Femur (tissue), 1 donor: Measurements from ENCODE around the gene LIPG.
A peak's percentile ranks its signal among the peaks of the same experiment; 100 is the strongest.

Experiments
- DNase-seq: peaks from one replicate; pipeline ENCODE4 v3.0.0-alpha.2; 2017

The LIPG gene

DNA sequence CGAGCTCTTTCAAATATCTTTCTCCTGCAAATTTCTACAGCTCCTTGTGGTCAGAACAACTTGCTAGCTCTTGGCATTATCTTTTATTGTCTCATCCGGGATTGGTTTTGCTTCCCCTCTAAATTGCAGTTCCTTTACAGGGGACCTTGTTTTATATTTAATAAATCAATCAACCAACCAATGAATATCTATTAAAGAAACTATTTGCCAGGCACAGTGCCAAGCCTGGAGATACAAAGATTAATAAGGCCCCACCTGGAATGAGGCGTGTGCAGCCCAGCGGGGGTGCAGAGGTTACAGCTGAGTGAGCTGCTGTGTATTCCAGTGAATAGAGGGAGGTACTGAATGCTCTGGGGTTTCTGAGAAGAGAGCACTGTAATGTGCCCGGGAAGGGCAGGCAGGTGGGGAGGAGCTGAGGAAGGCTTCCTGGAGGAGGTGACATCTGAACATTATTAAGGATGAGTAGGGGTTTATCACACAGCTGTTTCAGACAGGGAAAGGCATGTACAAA is 51.8 kb downstream of the LIPG start:
- no peak for DNase-seq

DNA sequence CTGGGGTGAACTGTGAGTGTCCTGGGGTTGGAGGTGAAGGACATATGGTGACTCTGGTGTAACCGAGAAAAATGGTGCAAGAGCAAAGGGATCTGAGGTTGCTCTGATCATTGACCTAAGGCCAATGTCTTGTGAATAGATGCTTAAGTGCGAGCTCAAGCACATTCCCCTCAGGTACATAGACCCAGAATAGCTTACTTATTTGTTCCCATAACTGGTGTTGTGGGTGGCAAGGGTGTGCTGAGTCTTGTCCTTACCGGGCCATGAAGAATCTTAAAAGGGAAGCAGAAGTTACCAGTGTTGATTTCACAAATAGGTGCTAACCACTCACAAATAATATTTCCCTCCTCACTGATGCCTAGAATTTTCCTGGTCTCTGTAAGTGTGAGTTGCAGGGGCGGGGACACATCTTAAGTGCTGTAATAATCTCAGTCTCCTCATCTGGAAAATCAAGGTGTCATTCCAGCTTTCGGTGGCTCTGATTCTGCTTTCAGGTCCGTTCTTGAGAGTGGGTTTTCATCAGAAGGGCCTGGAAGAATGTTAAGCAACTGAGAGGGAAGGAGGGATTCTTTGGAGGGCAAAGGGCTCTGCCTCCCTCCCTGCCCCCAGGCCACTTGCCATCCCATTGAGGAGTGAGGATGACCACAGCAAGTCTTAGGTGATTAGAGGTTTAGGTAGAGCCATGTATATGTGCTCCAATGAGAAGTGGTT is 54.9 kb downstream of the LIPG start:
- no peak for DNase-seq

DNA sequence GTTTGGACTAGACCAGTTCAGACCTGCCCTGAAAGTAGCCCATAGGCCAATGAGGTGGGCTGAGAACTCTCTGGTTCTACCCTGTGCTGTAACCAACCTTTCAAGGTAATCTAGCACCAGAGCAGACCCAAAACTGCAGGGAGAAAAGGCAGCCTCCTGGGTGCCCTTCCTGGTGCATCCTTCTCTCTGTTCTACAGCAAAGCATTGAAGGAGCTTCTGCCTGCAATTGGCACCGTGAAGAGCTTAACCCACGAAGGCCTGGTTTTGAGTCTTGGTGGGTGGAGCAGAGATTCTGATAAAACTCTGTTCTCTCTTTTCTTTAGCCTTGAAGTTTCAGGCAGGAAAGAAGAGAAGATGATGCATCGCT is 55.5 kb downstream of the LIPG start:
- no peak for DNase-seq

DNA sequence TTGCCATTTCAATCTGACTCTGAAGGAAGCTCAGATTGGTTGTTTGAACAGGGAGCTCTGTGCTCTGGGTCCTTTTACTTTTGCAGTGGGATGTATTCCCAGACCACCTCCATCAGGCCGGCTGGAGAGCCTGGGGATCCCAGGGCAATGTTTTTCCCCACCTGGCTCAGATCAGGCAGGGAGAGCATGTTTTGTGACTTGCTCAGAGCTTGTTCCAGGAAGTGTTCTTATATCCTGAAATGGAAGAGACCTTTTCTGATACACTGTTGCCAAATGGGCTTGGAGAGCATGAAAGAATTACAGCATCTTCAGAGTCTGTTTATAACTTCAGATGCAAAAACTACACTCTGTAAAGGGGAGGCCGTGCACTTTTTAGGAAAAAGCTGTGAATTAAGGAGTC is 56.0 kb downstream of the LIPG start:
- no peak for DNase-seq

DNA sequence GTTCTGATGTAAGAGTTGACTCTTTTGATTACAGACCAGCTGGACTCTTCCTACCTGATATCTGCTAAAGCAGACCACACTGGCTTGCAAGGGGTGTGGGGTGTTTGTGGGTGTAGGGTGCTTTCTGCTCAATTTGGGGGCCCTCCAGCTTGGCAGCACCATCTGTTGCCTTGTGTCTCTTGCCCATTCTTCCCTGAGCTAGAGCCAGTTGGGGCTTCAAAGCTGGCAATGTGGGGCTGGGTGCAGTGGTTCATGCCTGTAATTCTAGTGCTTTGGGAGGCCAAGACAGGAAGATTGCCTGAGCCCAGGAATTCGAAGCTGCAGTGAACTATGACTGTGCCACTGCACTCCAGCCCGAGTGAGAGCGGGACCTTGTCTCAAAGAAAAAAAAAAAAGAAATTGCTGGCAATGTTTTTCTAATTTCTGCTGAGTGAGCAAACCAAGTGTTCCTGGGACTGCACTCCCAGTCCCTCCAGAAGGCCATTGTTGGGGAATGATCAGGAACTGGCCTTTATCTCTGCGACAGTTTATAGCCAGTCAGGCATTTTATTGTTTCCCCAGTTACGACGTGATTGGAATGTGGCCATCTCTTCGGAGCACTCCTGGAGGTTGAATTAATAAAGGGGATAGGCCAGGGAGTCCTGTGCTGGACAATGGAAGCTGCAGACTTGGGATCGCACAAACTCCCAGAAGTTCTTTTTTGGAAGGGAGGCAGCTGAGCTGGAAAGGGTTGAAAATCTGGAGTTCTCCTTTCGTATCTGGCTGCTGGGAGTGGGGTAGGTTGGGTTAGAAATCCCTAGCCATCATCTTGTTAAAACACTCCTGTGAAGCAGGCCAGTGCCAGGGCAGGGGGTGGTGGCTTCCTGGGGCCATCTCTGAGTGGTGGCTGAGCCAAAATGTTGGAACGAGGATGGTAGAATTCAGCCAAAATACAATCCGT is 57.2 kb downstream of the LIPG start:
- DNase-seq = peak; percentile 62

DNA sequence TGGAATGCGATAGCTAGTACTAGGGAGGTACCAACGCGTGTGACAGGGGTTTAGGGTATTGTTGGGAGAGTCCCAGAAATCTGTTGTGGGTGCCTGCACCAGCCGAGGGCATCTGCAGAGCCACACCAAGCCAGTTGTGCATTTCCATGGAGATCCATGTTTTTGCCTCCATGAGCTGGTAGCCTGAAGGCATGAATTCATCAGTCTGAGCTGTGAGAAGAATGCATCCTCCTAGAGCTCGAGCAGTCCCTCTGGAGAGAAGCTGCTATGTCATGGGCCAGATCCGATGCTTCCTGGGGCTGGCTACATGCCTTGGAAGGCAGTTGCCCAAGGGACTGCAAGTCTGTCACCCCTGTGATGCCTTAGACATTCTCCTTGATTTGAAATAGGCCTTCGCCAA is 57.9 kb downstream of the LIPG start:
- no peak for DNase-seq

DNA sequence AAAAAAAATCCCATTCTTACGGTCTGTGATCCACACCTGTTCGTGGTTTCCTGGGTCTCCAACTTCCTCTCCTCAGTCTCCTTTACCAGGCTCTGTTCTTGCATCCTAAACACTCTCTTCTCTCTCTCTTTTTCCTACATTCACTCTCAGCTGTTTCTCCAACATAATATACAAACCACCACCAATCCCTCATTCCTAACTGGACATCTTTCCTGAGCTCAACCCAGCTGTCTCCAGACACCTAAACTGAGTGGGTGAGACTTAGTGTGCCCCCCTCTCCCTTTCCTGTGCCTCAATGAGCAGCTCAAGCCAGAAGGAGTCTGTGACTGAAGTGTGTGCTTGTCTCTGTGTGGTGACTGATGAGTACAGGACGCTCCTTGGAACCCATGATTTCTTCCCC is 59.4 kb downstream of the LIPG start:
- DNase-seq = no peak

DNA sequence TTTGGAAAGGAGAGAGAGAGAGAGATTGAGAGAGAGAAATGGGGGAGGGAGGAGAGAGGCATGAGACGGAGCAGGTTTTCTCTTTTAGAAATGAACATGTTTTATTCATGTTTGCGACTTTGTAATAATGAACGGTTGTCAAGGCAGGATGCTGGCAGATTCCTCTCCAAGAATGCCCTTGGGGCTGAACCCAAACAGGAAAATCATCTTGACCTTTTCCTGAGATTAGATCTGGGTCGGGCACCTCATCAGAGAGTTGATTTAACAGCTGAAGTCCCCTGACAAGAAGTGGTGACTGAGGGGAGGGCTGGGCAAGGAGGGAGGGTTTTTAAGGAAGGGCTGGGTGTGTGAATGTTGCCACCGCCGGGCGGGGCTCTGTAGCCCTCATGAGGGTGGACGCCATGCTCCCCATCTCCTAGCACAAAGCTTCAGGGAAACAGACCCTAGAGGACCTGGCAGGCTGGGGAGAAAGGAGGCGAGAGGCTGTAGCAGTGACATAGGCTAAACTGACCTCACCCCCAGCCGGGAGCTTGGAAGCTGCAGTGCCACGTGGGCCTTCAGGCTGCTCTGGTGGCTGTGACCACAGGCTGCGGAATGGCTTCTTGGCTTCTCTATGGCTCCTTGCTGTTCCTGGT is 60.0 kb downstream of the LIPG start:
- DNase-seq = no peak

DNA sequence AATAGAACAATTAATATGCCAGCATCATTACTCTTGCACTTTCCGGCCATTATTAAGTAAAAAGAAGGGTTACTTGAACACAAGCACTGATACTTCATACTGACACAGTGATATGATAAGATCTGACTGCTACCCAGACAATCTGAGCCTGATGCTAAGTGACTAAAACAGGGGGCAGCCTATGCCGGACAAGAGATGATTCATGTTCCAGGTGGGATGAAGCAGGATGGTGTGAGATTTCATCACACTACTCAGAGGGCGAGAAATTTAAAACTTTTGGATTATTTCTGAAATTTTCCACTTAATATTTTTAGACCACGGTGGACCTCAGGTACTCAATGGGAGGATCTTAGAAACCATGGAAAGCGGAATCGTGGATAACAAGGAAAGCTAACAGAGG is 61.7 kb downstream of the LIPG start:
- no peak for DNase-seq

DNA sequence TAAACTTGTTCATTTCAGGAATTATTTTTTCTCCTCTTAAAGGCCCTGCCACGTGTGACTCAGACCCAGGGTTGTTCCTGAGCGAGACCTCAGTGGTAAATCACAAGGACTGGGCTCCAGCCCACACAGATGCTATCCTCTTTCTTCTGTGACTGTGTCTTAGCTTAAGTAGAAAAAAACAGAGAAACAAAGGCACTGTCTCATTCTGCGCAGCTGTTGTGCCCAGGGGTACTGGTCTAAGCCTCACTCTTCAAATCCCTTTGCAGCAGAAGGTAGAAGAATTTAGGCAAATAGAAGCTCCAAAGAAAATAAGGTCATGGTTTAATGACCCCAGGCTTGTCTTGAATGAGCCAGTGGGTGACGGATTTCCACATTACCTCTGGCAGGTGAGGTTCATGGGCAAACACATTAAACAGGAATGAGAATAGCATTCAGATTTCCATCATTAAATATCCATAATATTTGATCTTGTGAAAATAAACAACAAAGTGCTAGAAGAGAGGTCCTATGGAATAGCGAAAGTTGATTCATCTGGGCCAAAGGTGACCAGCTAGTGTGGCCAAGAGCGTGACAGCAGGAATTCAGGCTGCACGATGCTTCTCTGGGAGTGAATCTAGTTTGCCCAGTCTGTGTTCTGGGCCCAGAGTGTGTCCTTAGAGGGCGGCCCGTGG is 63.3 kb downstream of the LIPG start:
- no peak for DNase-seq

DNA sequence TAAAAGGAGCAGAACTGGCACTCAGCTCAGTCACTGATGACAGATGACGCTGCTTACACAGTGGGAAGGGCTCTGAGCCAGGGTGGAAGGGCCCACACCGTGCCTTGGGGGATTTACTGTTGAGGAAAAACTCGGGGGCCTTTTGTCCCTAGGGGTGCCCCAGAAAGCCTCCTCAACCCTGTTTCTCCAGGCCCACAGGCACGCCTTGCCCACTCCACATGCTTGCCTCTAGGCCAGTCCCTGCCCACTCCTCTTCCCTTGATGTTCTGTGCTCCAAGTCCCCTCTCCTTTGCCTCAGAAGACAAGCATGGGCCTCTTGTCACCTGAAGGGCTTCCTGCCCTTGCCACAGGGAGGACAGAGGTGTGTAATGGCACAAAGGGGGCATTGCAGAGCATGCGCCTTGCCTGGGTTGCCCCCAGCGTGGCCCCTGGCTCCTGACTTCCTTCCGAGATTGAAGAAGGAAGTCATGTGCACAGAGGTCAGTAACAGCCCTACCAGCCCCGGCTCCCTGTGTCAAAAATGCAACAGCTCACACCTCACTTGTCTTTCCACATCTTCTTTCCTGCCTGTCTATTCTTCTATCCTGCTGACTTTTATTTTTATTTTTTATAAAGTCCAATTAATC is 65.1 kb downstream of the LIPG start:
- no peak for DNase-seq

DNA sequence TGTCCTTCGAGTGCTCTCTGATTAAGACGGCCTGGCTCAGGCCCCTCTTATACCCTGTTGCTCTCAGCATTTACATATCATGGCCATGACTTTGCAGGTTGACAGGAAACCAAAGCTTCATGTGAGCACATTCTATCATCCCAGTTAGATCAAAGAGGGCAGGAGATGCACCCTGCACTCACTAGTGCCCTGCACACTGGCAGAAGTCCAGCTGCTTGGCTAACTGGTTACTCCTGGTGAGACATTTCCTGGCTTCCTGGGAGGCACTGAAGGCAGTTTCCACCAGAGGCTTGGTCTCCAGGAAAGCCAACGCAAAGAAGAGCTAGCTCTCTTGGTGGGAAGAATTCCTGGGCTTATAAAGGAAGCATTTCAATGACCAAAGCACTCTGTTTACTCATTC is 66.3 kb downstream of the LIPG start:
- DNase-seq = no peak

DNA sequence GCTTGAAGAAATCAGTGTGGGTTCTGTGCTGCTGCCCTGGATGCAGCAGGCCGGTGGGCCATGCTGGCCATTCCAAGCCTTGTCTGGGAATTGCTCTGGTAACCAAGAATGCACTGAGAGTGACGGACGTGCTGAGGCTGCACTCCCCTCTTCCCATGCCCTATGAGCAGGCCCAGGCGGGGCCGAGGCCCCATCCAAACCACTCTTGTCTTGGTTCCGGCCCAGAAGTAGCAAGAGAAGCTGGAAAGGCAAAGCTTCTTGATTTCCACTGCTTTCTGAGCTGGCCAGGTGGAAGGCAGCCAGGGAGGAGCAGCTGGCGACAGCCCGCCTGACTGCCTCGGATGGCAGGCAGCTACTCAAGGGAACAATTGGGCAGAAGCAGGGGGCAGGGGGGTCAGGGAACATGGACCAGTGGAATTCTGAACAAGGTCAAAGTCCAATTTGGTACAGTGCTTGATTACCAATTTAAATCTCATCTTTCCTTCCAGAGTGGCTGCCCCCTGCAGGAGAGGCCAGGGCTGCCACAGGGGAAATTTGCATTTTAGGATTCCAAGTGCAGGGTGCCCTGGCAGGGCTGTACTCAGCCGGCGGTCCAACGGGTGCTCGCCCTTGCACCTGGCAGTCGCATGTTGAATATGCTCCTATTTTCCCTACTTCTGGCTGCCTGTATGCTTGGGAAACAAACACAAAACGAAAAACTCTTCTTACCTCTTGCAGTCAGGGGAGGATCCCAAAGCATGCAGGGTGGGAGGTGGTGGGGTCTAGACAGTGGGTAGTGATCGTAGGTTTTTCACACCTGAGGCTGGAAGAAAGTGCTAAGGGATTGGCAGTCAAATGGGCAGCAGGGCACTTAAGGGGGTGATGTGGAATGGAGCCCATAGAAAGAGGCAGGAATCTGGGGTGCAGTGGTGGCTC is 67.3 kb downstream of the LIPG start:
- peak; percentile 73 for DNase-seq

DNA sequence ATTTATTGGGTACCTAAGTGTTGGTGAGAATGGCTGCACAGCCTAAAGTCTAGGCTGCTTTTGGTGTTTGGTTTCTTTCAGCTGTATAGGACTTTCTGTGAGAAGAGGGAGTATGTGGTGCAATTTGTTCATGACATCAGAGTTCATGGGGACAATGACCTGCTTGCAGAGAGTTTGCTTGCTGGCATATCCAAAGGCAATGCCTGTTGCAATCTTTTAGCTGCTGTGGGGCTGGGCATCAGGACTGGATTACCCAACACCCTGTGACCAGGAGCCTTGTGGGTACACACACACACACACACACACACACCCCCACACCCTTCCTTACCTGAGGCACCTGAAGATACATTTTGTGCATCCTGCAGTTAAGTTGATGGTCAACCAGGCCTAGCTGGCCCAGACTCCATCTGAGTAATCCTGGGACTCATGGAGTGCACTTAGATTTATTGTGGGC is 68.4 kb downstream of the LIPG start:
- no peak for DNase-seq

DNA sequence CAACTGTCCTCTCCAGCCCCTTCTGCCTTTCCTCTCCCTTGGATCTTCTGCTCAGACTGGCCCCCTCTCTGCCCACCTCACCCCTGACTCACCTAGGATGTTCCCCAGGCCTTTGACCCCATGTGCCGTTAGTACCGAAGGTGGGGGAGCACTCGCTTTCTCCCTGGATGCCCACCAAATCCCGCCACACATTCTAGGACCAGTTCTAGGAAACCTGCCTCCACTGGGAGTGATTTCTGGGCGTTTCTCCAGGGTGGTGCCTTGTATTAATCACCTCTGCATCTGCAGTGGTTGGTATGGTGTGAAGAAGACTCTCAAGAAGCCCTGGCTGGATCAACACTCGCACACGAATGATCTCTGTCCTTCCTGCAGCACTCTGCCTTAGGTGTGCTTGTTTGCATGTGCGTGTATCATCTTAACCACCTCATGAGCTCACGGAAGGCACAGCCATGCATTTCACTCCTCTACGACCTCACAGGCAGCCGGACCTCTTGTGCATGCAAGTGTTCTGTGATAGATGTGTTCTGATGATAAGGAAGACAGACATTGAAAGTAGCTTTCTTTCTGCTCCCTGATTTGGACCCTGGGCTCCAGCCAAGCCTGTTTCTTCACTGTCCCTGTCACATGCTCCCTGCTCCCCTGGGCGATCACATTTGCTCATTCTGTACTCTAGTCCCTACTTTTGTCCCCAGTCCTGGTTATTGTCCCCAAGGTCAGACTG is 69.4 kb downstream of the LIPG start:
- no peak for DNase-seq

DNA sequence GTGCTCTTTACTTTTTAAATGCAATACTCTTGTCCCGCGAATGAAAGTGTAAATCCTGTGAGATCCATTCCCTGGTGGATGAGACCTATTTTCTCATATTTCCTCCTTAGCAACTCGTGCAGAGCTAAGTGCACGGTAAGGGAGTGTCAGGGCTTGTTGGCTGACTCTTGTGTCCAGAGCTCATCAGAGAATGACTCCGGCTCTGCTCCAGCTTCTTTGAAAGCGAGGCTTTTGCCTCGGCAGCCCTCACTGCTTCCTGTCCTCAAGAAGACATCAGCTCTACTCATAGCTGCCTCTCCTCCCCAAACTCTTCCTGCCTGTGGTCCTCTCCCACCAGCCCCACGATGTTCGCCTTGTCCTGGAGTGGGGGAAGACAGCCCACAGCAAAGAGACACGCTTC is 70.7 kb downstream of the LIPG start:
- DNase-seq = no peak

DNA sequence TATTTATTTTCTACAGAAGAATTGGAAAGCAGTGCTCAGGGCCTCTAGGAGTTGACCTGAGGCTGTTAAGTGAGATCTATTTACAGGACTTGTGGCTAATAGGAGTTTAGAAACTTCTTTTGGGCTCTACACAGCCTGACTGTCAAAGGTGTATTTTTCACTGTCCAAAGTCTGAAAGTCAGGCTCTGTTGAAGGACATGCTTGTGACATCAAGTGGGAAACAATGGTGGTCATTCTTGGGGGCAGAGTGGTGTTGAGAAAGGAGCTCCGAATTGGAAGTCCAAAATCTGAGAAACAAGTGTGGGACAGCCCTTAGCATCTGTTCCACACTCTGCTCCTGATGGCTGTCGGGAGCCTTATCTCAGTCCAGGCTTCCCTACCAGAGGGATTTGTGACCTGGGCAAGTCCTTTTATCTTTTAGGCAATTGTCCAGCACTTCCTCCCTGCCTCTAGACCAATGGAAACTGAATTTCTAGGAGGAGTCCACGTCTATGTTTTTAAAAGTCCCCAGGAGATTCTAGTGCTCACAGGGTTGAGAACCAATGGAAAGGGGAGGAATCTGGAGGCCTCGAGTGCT is 76.4 kb downstream of the LIPG start:
- DNase-seq = no peak

DNA sequence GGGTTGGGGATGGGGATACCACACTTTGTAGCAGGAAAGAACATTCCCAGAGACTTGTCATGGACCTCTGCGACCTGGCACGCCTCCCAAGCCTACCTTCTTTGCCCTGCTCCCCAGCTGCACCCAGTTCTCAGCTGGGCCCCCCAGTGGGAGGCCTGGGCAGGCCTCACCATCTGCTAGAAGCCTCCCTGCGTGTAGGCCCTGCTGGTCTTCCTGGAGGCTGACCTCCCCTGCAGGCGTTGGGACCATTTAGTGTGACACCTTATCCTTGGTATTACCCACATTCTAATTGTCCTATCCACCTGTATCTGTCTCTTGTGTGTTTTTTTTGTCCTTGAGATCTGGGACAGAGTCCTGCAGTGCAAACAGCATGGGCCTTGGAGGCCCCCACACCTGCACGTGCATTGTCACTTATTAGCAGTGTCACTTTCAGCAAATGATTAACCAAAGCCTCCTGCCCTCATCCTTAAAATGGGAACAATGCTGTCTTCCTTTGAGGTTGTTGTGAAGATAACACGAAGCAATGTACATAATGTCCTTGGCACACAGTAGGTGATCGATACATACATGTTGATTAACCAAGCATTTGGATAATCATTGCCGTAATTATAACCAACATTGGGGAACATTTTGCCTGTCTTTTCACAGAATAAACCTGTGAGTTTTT is 77.2 kb downstream of the LIPG start:
- no peak for DNase-seq

DNA sequence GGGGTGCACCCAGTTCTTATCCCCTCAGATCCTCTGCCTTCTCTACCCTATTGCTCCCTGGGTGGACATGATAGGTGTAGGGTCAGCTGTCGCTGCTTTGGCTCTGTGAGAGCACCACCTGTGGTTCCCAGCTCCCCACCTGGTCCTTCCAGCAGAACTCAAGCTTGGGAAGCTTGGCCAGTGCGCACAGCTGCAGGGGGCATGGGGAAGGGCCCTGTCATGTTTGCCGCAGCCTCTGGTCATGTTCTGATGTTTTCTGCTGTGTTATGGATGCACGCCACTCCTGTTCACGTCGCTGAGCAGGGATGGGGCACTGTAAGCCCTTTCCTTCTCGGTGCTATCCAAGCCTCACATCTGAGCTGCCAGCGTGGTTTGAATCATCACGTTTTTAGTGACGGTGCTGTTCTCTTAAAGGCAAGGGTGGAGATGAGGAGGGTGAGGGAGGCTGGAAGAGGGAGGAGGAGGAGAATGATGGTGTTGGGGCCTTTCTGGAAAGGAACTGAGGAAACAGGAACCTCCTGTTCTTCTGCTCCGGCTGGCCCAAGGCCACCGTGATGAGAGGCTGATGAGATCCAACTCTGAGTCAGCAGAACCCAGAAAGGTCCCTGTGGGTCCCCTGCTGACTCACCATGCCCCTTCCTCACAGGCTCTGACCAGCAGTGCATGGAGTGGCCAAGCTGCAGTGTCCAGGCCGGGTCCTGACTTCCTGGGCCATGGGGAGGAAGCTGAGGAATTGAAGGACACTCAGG is 78.0 kb downstream of the LIPG start:
- no peak for DNase-seq
